ENCODE data around the gene LSAMP. TPM values are rescaled to one million over a fixed set of nuclear protein-coding genes. Genes with fewer than 3 reads are reported as not detected.
A peak's percentile ranks its signal among the peaks of the same experiment; 100 is the strongest.

The LSAMP gene
- total and polyA plus RNA-seq, 2 of the 13 experiments (the other 11 are each of a cell fraction or from before 2014, with no cell fraction given) = not detected

DNA sequence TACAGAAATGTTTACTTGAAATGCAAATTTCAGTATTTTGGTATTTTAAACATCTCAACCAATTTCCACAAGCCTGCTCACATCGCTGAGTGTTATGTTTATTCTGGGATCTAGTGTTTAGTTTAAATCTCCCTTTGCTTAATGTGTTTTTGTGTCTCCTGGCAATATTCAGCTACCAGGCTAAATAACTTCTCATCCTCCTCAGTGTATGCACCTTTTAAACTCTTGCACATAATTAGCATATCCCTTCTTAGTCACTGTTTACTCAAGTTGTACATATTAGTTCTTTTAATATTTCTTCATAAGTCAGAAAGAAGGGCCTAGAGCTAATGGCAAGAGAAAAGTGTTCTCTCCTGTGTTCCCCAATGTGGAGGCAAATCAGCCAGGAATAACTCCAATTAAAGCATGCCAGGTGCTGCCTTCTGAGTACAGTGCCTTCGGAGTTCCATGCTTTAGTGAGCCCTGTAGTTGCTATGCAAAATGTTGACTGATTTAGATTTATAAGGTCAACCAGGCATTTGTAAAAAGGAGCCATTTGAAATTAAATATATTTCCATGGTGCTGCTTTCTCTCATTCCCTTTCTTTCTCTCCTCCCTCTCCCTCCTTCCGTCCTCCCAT lies 587.7 kb downstream of the LSAMP start:
- ChIA-PET POLR2A (interaction anchor here (1.3 kb wide), 1 partner anchor 15 kb away, joined by 3 read pairs; no protein-coding TSS in a partner anchor), CTCF (ENCODE audit: low intra/inter-chr PET ratio, low total read pairs) (no interaction called here)
- Histone ChIP-seq H3K4me3 (replicated peaks in 1 of 3; ENCODE audit: insufficient read depth in 1 of 3, low read depth in 2 of 3, low read length in 3 of 3) (no peak overlapping the region; a peak in 1 of 6 replicates), H2AFZ (ENCODE audit: low read length) (no peak overlapping the region), H3K27ac (ENCODE audit: extremely low read length, insufficient read depth, low read length) (no peak overlapping the region), H3K36me3 (replicated peaks in 1 of 2; ENCODE audit: control insufficient read depth in 1 of 2, insufficient read depth in 2 of 2, low read length in 2 of 2) (no peaks in the 10 kb centered on the region), H3K79me2 (ENCODE audit: insufficient read depth, low read length) (no peaks in the 10 kb centered on the region), H3K4me1 (ENCODE audit: insufficient read depth, low read length) (peaks cover 25% of the 10 kb centered on the region), H3K9me3 (ENCODE audit: low read length) (no peaks in the 10 kb centered on the region), H4K20me1 (ENCODE audit: insufficient read depth, low read length) (no peaks in the 10 kb centered on the region), H3K27me3 (ENCODE audit: control insufficient read depth in 1 of 2, insufficient read depth in 2 of 2, low read length in 2 of 2) (no peaks in the 10 kb centered on the region), H3K9ac (ENCODE audit: insufficient read depth, low read depth, low read length) (no peak overlapping the region), H3K4me2 (ENCODE audit: low read depth, low read length) (0 out of 2 replicates have a peak overlapping the region, but pooled peaks have one; percentile 11)
- no TSS peak for BruUV-seq (replicated peaks)
- FAIRE-seq (no peak), DNase-seq (ENCODE audit: low spot score) (no peak), ATAC-seq (peak; percentile 53)
- intact Hi-C loops (cut with micrococcal nuclease; ENCODE audit: unreplicated experiment) = no loop called here
- WGBS (ENCODE audit: low lambda C conversion rate) = 49% methylated on average over 3 of the region's 3 CpGs
- TF ChIP-seq ZNF850 (CRISPR knock-in tag; conservative IDR thresholded peaks at IDR 0.05) (no peak), KLF15 (CRISPR knock-in tag; IDR thresholded peaks at IDR 0.05; ENCODE audit: borderline replicate concordance) (no peak), ZNF563 (CRISPR knock-in tag; IDR thresholded peaks at IDR 0.05) (no peak), KLF13 (CRISPR knock-in tag; IDR thresholded peaks at IDR 0.05) (no peak), PBX2 (CRISPR knock-in tag; IDR thresholded peaks at IDR 0.05) (no peak), ELF4 (CRISPR knock-in tag; IDR thresholded peaks at IDR 0.05; ENCODE audit: borderline replicate concordance) (no peak)
- TF ChIP-seq, protein P1, sequence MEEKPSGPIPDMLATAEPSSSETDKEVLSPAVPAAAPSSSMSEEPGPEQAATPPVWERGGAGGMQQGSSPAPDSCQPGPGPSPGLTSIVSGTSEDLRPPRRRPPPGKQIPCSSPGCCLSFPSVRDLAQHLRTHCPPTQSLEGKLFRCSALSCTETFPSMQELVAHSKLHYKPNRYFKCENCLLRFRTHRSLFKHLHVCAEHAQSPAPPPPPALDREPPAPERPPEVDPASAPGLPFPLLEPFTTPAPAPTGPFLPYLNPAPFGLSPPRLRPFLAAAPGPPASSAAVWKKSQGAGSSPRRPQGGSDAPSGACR (CRISPR knock-in tag; IDR thresholded peaks at IDR 0.05) = no peak
- in situ Hi-C loops (cut with HindIII; ENCODE audit: extremely low pct_ligation_motif_present, low pct_unique_long_range_greater_than_20kb) = no loop called here

Data from HepG2 (cell line).